Keratinocyte (primary cell): ENCODE data around the gene MANBA. TPM values are rescaled to one million over a fixed set of nuclear protein-coding genes. Genes with fewer than 3 reads are reported as not detected.

Experiments
- DNase-seq: peaks from one replicate; pipeline ENCODE4 v3.0.0-alpha.2; 2011; ENCODE audit warnings: low read depth, missing footprints, low spot score
- FAIRE-seq: peaks from 2 replicates; lab custom pipeline; 2011; peaks lifted over from hg19 to GRCh38; lab: Jason Lieb, UNC
- H2AFZ ChIP-seq: 2 replicates; pipeline ENCODE4 v1.6.0; 2012; ENCODE audit warnings: low read length, control low read depth, inconsistent platforms; ENCODE audit not compliant: control insufficient read depth
- H3K27ac ChIP-seq: 2 replicates; pipeline ENCODE4 v1.5.1; 2011; ENCODE audit warnings: low read length; ENCODE audit not compliant: control insufficient read depth, insufficient read depth
- H3K27me3 ChIP-seq: 3 replicates; pipeline ENCODE4 v1.6.0; 2011; ENCODE audit warnings: low read length; ENCODE audit not compliant: control insufficient read depth, insufficient read depth; ENCODE audit errors: extremely low read depth
- H3K36me3 ChIP-seq, 2 experiments: 2 replicates in 1 of 2; 3 replicates in 1 of 2; pipeline ENCODE4 v1.5.1; 2011; ENCODE audit warnings: low read length in 2 of 2, mild to moderate bottlenecking in 1 of 2; ENCODE audit not compliant: control insufficient read depth in 2 of 2, insufficient read depth in 2 of 2; ENCODE audit errors: extremely low read depth in 1 of 2
- H3K4me1 ChIP-seq: 3 replicates; pipeline ENCODE4 v1.5.1; 2011; ENCODE audit warnings: low read length; ENCODE audit not compliant: control insufficient read depth, insufficient read depth; ENCODE audit errors: extremely low read depth
- H3K4me2 ChIP-seq: 3 replicates; pipeline ENCODE4 v1.6.0; 2011; ENCODE audit warnings: low read depth, low read length; ENCODE audit not compliant: control insufficient read depth, insufficient read depth; ENCODE audit errors: extremely low read depth
- H3K4me3 ChIP-seq, 3 experiments: fragments of 200-600 bp in 1 of 3; sonication (generic) in 1 of 3; 2 replicates in 2 of 3; 3 replicates in 1 of 3; pipeline ENCODE4 v1.5.1; 2011 to 2016; ENCODE audit warnings: low read length in 3 of 3, mild to moderate bottlenecking in 3 of 3, control low read depth in 2 of 3, inconsistent platforms in 1 of 3, low read depth in 1 of 3, mixed read lengths in 1 of 3, mixed run types in 1 of 3, moderate library complexity in 1 of 3; ENCODE audit not compliant: control insufficient read depth in 2 of 3, insufficient read depth in 2 of 3; ENCODE audit errors: extremely low read depth in 1 of 3
- H3K79me2 ChIP-seq: 2 replicates; pipeline ENCODE4 v1.6.0; 2012; ENCODE audit warnings: low read length; ENCODE audit not compliant: control insufficient read depth, insufficient read depth
- H3K9ac ChIP-seq: 3 replicates; pipeline ENCODE4 v1.6.0; 2011; ENCODE audit warnings: low read length; ENCODE audit not compliant: control insufficient read depth, insufficient read depth; ENCODE audit errors: extremely low read depth
- H3K9me1 ChIP-seq: 3 replicates; pipeline ENCODE4 v1.6.0; 2011; ENCODE audit warnings: low read length; ENCODE audit not compliant: control insufficient read depth, insufficient read depth; ENCODE audit errors: extremely low read depth
- H3K9me3 ChIP-seq: 2 replicates; pipeline ENCODE4 v1.5.1; 2012; ENCODE audit warnings: low read depth, low read length; ENCODE audit not compliant: control insufficient read depth
- H4K20me1 ChIP-seq: 3 replicates; pipeline ENCODE4 v1.6.0; 2011; ENCODE audit warnings: low read length; ENCODE audit not compliant: control insufficient read depth, insufficient read depth; ENCODE audit errors: extremely low read depth
- EZH2 ChIP-seq: IDR thresholded peaks from one replicate; pipeline ENCODE4 v1.6.1; 2012; ENCODE audit warnings: inconsistent platforms, mild to moderate bottlenecking, low read length, moderate library complexity
- dilution Hi-C: fragments of 300-500 bp; cut with MboI; formaldehyde crosslinking; loops from one replicate; pipeline ENCODE4 v1.7.0; 2020; ENCODE audit warnings: low sequenced_read_pairs; ENCODE audit not compliant: extremely low pct_ligation_motif_present
- polyA plus RNA-seq, 5 experiments: library from polyadenylated mRNA; depleted of rRNA in 3 of 5; stranded (reverse) in 3 of 5; stranded (forward) in 1 of 5; unstranded in 1 of 5; fragments of >200 nt; gene quantifications; 1 replicate in 1 of 5; 2 replicates in 3 of 5; 3 replicates in 1 of 5; pipeline versions ENCODE4 v1.2.1 to v1.2.3, GENCODE V29; 2011 to 2012; ENCODE audit warnings: missing spikeins in 2 of 5, low read depth in 1 of 5, low replicate concordance in 1 of 5
- TF ChIP-seq, protein P1 (sequence below), 3 experiments: IDR thresholded peaks in 1 of 3; conservative IDR thresholded peaks in 1 of 3; optimal IDR thresholded peaks in 1 of 3; 2 replicates in 2 of 3; 3 replicates in 1 of 3; pipeline versions ENCODE3 to v1.5.1; 2011; ENCODE audit warnings: low read length in 3 of 3, mild to moderate bottlenecking in 3 of 3, moderate library complexity in 2 of 3, control low read depth in 1 of 3, inconsistent platforms in 1 of 3; ENCODE audit not compliant: insufficient read depth in 2 of 3; ENCODE audit errors: extremely low read depth in 1 of 3

Gene MANBA
- polyA plus RNA-seq, 1 donor (not counting 4 experiments of a cell fraction or from before 2014, with no cell fraction given): 9.3 TPM

DNA sequence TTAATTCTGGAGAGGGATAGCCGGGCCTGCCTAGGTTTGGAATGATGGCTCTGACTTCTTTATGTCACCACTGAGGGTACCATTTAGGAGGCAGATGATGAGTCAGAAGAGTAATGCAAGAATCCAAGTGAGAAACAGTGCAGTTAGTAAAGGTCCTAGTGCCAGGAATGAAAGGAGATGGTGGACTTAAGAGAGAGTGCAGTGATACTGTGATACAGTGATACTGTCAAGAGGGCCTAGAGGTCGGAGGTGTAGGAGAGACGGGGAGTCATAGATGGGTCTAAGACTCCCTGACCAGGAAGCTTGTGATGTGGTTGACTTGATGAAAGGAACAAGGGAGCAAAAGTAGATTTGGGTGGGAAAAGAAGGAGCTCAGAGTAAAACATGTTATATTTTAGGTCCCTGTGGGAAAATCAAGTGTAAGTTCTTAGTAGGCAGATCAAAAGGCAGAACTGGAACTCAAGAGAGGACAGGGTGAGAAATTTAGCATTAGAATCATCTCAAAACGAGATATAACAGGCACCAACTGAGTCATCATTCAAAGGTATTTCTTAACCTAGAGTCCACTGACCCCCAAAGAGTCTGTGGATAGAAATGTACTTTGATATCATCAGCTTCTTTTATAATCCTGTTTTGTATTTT is 174.6 kb downstream of the MANBA start:
- Histone ChIP-seq H4K20me1 (no peaks in the 10 kb centered on the region), H3K9ac (no peak overlapping the region), H3K4me1 (peaks cover 19% of the 10 kb centered on the region), H3K27me3 (no peaks in the 10 kb centered on the region), H2AFZ (no peak overlapping the region), H3K27ac (peak overlapping the region; percentile 35), H3K9me3 (no peaks in the 10 kb centered on the region), H3K79me2 (no peaks in the 10 kb centered on the region), H3K4me3 (no peak overlapping the region), H3K36me3 (peaks cover 7 to 13% of the 10 kb centered on the region in 2 experiments), H3K4me2 (peak overlapping the region; percentile 11), H3K9me1 (no peaks in the 10 kb centered on the region)
- DNase-seq: no peak
- FAIRE-seq: peak; percentile 55
- TF ChIP-seq, protein P1, sequence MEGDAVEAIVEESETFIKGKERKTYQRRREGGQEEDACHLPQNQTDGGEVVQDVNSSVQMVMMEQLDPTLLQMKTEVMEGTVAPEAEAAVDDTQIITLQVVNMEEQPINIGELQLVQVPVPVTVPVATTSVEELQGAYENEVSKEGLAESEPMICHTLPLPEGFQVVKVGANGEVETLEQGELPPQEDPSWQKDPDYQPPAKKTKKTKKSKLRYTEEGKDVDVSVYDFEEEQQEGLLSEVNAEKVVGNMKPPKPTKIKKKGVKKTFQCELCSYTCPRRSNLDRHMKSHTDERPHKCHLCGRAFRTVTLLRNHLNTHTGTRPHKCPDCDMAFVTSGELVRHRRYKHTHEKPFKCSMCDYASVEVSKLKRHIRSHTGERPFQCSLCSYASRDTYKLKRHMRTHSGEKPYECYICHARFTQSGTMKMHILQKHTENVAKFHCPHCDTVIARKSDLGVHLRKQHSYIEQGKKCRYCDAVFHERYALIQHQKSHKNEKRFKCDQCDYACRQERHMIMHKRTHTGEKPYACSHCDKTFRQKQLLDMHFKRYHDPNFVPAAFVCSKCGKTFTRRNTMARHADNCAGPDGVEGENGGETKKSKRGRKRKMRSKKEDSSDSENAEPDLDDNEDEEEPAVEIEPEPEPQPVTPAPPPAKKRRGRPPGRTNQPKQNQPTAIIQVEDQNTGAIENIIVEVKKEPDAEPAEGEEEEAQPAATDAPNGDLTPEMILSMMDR (optimal IDR thresholded peaks at IDR 0.05 in 1 of 3, IDR thresholded peaks at IDR 0.05 in 1 of 3, conservative IDR thresholded peaks at IDR 0.05 in 1 of 3; ENCODE audit: extremely low read depth in 1 of 3, insufficient read depth in 2 of 3, low read length in 3 of 3): no peak
- TF ChIP-seq EZH2: no peak
- dilution Hi-C loops: no loop called here

DNA sequence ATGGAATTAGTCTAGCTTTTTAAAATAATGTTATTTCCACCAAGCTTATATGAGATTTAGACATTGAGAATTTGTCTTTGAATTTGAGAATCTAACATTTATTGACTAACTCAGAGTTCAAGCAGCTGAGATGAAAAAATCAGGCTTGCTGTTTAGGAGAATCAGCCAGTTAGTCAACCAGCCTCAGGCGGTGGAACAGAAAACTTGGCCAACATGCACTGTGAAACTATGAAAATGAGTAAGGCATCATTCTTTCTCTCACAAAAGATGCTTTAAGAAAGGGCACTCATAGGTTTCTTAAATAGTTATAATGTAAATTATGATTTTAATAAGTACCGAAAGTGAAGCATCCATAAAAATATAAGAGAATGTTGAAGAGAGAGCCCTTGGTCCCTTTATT is 175.4 kb downstream of the MANBA start:
- H2AFZ ChIP-seq: no peak overlapping the region
- peak overlapping the region; percentile 36 for H3K27ac ChIP-seq
- no peak overlapping the region for H3K4me3 ChIP-seq
- H3K36me3 ChIP-seq: peaks cover 5 to 15% of the 10 kb centered on the region in 2 experiments
- dilution Hi-C loops: no loop called here
- no peaks in the 10 kb centered on the region for H3K27me3 ChIP-seq
- H3K9me1 ChIP-seq: no peaks in the 10 kb centered on the region
- no peak overlapping the region for H3K9ac ChIP-seq
- no peaks in the 10 kb centered on the region for H4K20me1 ChIP-seq
- H3K4me1 ChIP-seq: peaks cover 19% of the 10 kb centered on the region
- no peaks in the 10 kb centered on the region for H3K79me2 ChIP-seq
- FAIRE-seq (peak; percentile 84), DNase-seq (no peak)
- no peak overlapping the region for H3K4me2 ChIP-seq
- H3K9me3 ChIP-seq: no peaks in the 10 kb centered on the region
- TF ChIP-seq EZH2: no peak
- TF ChIP-seq, protein P1 (optimal IDR thresholded peaks at IDR 0.05 in 1 of 3, IDR thresholded peaks at IDR 0.05 in 1 of 3, conservative IDR thresholded peaks at IDR 0.05 in 1 of 3; ENCODE audit: extremely low read depth in 1 of 3, insufficient read depth in 2 of 3, low read length in 3 of 3): no peak
